Measurements from ENCODE around the gene DNM2. TPM values are rescaled to one million over a fixed set of nuclear protein-coding genes. Genes with fewer than 3 reads are reported as not detected.
A peak's percentile ranks its signal among the peaks of the same experiment; 100 is the strongest.
"Not testable (repeated sequence)": the region's sequence is repeated elsewhere in the genome, so short reads cannot be mapped to it uniquely, and the experiment has no call there.

DNM2 gene
- total RNA-seq, 2 donors from 2014 or later = 403 to 422 TPM

DNA sequence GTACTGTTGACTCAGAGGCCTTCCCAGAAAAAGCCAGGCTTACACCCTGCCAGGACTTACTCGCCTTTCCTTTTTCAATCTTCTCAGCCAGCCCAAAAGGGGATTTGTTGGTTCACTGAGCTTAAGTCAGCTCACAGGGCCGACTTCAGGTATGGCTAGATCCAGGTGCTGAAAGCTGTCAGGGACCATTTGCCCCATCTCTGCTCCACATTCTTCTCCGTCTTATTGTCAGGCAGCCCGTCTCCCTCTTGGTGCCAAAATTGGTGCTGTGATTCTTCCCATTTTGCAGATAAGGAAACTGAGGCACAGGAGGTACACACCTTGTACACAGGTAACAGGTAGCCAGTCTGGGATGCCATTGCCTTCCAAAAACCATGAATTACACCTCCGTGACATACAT is 132.8 kb downstream of the DNM2 start:
- Mint-ChIP-seq H3K4me3 (no peak overlapping the region), H3K4me1 (ENCODE audit: low read depth in 2 of 2) (peaks cover 18 to 21% of the 10 kb centered on the region in 2 donors), H3K27me3 (no peaks in the 10 kb centered on the region), H3K36me3 (no peaks in the 10 kb centered on the region), H3K27ac (no peak overlapping the region), H3K9me3 (no peaks in the 10 kb centered on the region)
- ATAC-seq = no peak
- DNase-seq (ENCODE audit: low spot score) = no peak

DNA sequence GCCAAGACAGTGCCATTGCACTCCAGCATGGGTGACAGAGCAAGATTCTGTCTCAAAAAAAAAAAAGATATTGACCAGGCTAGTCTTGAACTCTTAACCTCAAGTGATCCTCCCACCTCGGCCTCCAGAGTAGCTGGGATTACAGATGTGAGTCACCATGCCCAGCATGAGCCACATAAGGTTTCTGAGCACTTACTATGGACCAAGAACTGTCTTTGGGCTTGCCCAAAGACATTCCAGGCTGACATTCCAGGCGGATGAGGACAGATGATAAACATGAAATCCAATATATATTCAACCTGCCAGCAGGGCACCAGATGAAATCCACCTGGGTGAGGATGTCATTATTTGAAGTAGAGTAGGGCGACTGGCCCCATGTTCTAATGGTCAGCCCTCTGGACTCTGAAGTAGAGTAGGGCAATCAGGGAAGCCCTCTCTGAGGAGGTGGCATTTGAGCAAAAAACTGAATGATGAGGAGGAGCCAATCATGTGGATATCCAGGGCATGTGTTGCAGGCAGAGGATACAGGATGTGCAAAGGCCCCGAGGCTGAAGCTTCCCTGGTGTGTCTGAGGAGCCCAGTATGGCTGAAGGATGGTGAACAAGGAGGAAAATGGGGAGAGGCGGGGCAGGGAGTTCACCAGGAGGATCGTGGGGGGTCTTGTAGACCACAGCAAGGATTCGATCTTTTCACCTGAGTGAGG is 134.4 kb downstream of the DNM2 start:
- Mint-ChIP-seq H3K27ac (peak overlapping the region in 1 of 2 donors; percentile 14), H3K4me3 (no peak overlapping the region), H3K4me1 (ENCODE audit: low read depth in 2 of 2) (peaks cover 6 to 12% of the 10 kb centered on the region in 2 donors), H3K36me3 (no peaks in the 10 kb centered on the region), H3K9me3 (no peaks in the 10 kb centered on the region), H3K27me3 (no peaks in the 10 kb centered on the region)
- no peak for DNase-seq (ENCODE audit: low spot score)
- no peak for ATAC-seq

DNA sequence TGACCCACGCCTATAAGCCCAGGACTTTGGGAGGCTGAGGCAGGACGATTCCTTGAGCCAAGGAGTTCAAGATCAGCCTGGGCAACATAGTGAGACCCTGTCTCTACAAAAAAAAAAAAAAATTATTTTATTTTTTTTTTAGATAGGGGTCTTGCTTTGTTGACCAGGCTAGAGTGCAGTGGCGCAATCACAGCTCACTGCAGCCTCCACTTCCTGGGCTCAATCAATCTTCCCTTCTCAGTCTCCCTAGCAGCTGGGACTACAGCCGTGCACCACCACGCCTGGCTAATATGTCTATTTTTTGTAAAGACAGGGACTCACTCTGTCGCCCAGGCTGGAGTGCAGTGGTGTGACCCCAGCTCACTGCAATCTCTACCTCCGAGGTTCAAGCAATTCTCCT is 135.1 kb downstream of the DNM2 start:
- Mint-ChIP-seq H3K36me3 (no peaks in the 10 kb centered on the region), H3K9me3 (no peaks in the 10 kb centered on the region), H3K27me3 (no peaks in the 10 kb centered on the region), H3K4me3 (no peak overlapping the region), H3K4me1 (ENCODE audit: low read depth in 2 of 2) (peaks cover 5 to 9% of the 10 kb centered on the region in 2 donors), H3K27ac (peak overlapping the region in 1 of 2 donors; percentile 14)
- ATAC-seq (no peak), DNase-seq (ENCODE audit: low spot score) (no peak)

DNA sequence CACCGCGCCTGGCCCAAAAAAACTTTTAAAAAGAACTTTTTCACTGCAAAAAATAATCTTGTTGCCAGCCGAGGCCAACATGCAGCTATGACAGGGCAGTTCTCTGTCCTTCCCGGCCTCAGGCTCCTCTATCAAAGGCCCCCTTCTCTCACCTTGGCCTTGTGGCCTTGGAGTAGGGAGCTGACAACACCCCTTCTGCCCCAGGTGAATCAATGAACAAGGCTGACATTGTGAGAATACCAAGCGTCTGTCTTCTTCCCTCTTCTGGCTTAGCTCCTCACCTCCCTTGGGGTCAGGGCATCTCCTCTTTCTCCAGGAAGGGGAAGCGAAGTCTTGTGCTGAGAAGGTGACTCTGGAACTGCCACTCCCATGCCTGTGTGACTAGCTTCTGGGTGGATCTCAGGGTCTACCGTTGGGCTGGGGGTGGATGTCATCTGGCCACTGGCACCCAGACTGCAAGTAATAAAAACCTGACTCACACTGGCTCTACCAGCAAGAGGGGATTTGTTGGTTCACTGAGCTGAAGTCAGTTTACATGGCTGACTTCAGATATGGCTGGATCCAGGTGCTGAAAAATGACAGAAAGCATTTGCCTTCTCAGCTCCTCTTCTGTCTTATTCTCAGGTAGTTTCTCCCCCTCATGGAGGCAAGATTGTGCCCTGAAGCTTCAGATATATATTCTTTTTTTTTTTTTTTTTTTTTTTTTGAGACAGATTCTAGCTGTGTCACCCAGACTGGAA is 136.6 kb downstream of the DNM2 start:
- no peak overlapping the region for H3K4me3 Mint-ChIP-seq

DNA sequence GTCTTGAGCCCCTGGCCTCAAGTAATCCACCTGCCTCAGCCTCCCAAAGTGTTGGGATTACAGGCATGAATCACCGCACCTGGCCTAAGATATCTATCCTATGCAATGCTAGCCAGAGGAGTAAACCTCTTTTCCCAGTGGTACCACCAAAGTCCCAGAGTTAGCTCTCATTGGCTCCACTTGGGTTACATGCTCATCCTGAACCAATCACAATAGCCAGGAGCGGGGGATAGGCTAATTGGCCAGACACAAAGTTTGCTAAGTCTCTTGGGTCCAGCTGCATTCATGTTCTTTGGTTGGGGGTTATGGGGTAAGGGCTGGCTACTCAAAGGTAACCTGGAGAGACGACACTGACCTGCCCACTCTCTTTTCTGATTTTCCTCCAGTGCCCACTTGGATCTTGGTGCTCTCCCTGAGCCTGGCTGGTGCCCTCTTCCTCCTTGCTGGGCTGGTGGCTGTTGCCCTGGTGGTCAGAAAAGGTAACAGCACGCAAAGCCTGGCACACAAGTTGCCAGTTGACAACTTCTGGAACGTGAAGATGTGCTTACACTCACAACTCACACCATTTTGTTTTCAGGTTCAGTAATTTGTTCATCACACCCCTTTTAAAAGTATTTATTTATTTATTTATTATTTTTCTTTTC is 138.1 kb downstream of the DNM2 start:
- DNase-seq (ENCODE audit: low spot score) = no peak
- no peaks in the 10 kb centered on the region for H3K36me3 Mint-ChIP-seq
- no peak overlapping the region for H3K4me3 Mint-ChIP-seq
- peak in 1 of 2 donors; percentile 41 for ATAC-seq
- no peak overlapping the region for H3K27ac Mint-ChIP-seq
- peaks cover 0 to 7% of the 10 kb centered on the region in 2 donors for H3K4me1 Mint-ChIP-seq (ENCODE audit: low read depth in 2 of 2)
- H3K9me3 Mint-ChIP-seq = no peaks in the 10 kb centered on the region
- no peaks in the 10 kb centered on the region for H3K27me3 Mint-ChIP-seq

More for the DNA sequence above, 136.6 kb downstream of the DNM2 start:
- DNase-seq (ENCODE audit: low spot score) (no peak), ATAC-seq (no peak)
- peaks cover 0 to 7% of the 10 kb centered on the region in 2 donors for H3K4me1 Mint-ChIP-seq (ENCODE audit: low read depth in 2 of 2)
- no peaks in the 10 kb centered on the region for H3K36me3 Mint-ChIP-seq
- no peak overlapping the region for H3K27ac Mint-ChIP-seq
- no peaks in the 10 kb centered on the region for H3K27me3 Mint-ChIP-seq
- no peaks in the 10 kb centered on the region for H3K9me3 Mint-ChIP-seq

DNA sequence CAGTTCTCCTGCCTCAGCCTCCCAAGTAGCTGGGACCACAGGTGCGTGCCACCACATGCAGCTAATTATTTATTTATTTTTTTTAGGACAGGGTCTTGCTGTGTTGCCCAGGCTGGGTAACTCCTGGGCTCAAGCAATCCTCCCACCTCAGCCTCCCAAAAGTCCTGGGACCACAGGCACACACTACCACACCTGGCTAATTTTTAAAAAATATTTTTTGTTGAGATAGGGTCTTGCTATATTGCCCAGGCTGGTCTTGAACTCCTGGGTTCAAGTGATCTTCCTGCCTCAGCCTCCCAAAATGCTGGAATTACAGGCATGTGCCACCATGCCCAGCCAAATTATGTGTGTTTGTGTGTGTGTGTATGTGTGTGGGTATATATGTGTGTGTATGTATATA is 139.0 kb downstream of the DNM2 start:
- H3K27me3 Mint-ChIP-seq; H3K36me3 Mint-ChIP-seq; H3K27ac Mint-ChIP-seq; ATAC-seq; H3K4me1 Mint-ChIP-seq (ENCODE audit: low read depth in 2 of 2); DNase-seq (ENCODE audit: low spot score); H3K9me3 Mint-ChIP-seq; H3K4me3 Mint-ChIP-seq: not testable (repeated sequence)

DNA sequence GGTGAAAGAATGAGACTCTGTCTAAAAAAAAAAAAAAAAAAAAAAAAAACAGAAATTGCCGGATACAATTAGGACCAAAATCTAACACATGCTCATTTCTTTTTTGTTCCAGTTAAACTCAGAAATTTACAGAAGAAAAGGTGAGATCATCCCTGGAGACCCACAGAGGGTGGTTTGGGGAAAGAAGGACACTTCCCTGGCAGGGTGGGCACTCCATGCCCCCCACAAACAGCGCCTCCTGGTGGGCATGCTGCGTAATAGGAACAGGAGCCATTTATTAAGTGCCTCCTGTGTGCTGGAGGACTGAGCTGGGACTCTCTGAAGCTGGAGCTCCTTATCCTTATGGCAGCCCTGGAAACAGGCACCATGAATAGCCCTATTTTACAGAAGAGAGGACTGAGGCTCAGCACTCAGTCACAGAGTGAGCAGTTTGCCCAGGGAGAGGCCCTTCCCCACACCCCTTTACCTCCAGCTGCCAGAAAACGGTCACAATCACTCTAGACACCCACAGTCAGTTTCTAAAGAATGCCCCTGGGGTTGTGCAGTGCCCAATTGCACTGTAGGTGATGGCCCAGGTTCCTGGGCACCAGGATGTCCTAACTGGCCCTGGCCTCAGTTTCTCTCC is 140.4 kb downstream of the DNM2 start:
- no peaks in the 10 kb centered on the region for H3K9me3 Mint-ChIP-seq
- peaks cover 5 to 15% of the 10 kb centered on the region in 2 donors for H3K4me1 Mint-ChIP-seq (ENCODE audit: low read depth in 2 of 2)
- DNase-seq (ENCODE audit: low spot score) (no peak), ATAC-seq (peak; percentile 56 to 69)
- H3K4me3 Mint-ChIP-seq = no peak overlapping the region
- no peak overlapping the region for H3K27ac Mint-ChIP-seq
- H3K36me3 Mint-ChIP-seq = no peaks in the 10 kb centered on the region
- H3K27me3 Mint-ChIP-seq = no peaks in the 10 kb centered on the region

DNA sequence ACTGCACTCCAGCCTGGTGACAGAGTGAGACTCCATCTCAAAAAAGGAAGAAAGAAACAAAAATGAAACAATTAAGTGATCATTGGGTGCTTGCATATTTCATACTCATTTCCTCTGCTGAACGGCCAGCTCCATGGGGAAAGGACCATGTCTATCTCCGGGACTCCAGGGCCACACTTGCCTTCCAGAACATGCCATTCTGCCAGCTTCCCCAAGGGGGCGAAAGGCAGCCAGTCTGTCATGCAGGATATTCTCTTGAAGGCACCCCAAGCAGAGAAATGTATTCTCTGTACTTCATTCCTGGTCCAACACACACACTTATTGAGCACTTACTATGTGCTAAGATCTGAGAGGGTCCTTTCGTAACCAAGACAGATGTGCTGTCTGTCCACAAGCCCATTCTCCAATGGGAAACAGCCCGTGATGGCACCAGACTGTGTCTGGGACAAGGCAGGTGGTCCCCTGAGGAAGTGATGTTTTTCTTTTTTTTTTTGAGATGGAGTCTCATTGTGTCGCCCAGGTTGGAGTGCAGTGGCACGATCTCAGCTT is 143.3 kb downstream of the DNM2 start:
- no peaks in the 10 kb centered on the region for H3K9me3 Mint-ChIP-seq
- no peaks in the 10 kb centered on the region for H3K36me3 Mint-ChIP-seq
- H3K27me3 Mint-ChIP-seq = no peaks in the 10 kb centered on the region
- H3K27ac Mint-ChIP-seq = no peak overlapping the region
- H3K4me1 Mint-ChIP-seq (ENCODE audit: low read depth in 2 of 2) = peaks cover 15 to 24% of the 10 kb centered on the region in 2 donors
- ATAC-seq = no peak
- H3K4me3 Mint-ChIP-seq = no peak overlapping the region
- DNase-seq (ENCODE audit: low spot score) = no peak

DNA sequence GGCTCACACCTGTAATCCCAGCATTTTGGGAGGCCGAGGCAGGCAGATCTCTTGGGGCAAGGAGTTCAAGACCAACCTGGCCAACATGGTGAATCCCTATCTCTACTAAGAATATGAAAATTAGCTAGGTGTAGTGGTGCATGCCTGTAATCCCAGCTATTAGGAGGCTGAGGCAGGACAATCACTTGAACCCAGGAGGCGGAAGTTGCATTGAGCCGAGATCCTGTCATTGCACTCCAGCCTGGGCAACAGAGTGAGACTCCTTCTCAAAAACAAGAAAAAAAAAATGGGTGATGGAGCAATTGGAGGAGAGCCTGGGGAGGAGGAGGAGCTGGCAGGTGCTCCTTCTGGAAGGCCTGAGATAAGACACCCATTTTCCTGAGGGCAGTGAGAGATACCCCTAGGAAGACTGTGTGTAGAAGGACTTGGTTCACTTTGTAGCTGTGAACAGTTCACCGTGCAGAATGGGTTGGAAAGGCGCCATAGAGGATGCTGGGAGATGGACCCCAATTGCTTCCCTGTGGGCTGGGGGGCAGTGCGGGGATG is 144.8 kb downstream of the DNM2 start:
- Mint-ChIP-seq H3K36me3 (no peaks in the 10 kb centered on the region), H3K9me3 (no peaks in the 10 kb centered on the region), H3K4me3 (no peak overlapping the region), H3K27me3 (no peaks in the 10 kb centered on the region), H3K4me1 (ENCODE audit: low read depth in 2 of 2) (peaks cover 15 to 24% of the 10 kb centered on the region in 2 donors), H3K27ac (peak overlapping the region in 1 of 2 donors; percentile 57)
- DNase-seq (ENCODE audit: low spot score) (no peak), ATAC-seq (no peak)

DNA sequence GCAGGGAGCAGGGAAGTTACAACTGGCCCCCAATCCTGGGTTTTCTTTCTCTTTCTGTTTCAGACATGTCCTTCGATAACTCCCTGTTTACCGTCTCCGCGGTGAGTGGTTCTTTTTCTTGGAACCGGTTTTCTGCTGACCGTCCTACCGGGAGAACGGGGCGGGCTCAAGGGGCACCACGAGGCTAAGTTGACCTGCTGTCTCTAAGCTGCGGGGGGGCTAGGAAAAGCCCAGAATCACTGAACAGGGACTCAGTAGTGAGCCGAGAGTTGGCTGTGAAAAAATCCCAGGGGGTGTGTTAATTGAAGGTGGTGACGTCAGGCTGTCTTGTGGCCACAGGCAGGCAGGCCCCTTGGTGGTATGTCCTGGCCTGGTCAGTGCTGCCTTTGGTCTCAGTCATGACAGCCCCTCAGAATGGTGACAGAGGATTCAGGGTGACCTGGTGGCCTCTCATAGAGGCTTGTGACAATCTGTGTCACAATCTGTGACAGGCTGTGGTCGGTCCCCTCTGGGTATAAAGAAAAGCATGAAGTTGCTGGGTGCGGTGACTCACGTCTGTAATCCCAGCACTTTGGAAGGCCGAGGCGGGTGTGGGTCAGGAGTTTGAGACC is 145.3 kb downstream of the DNM2 start:
- ATAC-seq (peak; percentile 26 to 57), DNase-seq (ENCODE audit: low spot score) (no peak)
- Mint-ChIP-seq H3K4me1 (ENCODE audit: low read depth in 2 of 2) (peaks cover 21 to 29% of the 10 kb centered on the region in 2 donors), H3K27ac (peak overlapping the region; percentile 2 to 57), H3K36me3 (no peaks in the 10 kb centered on the region), H3K9me3 (no peaks in the 10 kb centered on the region), H3K27me3 (no peaks in the 10 kb centered on the region), H3K4me3 (no peak overlapping the region)

DNA sequence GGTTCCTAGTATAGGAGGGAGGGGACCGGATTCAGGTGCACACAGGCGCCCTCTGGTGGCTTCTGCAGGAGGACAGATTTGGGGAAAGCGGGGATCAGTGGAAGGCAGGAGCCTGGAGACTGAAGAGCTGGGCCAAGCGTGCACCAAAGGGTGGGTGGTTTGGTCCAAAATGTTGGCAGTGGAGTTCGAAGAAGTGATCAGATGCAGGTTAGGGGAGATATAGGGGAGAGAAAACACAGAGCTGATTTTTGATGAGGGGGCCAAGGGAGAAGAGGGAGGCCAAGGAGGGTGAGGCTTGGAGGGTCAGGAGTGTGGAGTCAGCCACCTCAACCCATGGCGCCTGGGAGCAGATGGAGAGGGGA is 146.6 kb downstream of the DNM2 start:
- Mint-ChIP-seq H3K4me3 (no peak overlapping the region), H3K9me3 (no peaks in the 10 kb centered on the region), H3K27ac (peak overlapping the region; percentile 2 to 57), H3K36me3 (no peaks in the 10 kb centered on the region), H3K27me3 (no peaks in the 10 kb centered on the region), H3K4me1 (ENCODE audit: low read depth in 2 of 2) (peaks cover 22 to 30% of the 10 kb centered on the region in 2 donors)
- ATAC-seq = peak; percentile 77 to 84
- DNase-seq (ENCODE audit: low spot score) = peak; percentile 86

DNA sequence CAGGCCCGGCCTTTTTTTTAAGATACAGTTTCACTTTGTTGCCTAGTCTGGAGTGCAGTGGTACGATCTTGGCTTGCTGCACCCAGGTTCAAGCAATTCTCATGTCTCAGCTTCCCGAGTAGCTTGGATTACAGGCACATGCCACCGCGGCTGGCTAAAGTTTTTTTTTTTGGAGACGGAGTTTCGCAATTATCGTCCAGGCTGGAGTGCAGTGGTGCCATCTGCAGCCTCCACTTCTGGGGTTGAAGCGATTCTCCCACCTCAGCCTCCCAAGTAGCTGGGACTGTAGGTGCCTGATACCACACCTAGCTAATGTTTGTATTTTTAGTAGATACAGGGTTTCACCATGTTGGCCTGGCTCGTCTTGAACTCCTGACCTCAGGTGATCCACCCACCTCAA is 148.6 kb downstream of the DNM2 start:
- Mint-ChIP-seq H3K4me3 (no peak overlapping the region), H3K9me3 (no peaks in the 10 kb centered on the region), H3K4me1 (ENCODE audit: low read depth in 2 of 2) (peaks cover 28 to 32% of the 10 kb centered on the region in 2 donors), H3K36me3 (no peaks in the 10 kb centered on the region), H3K27ac (no peak overlapping the region), H3K27me3 (no peaks in the 10 kb centered on the region)
- no peak for DNase-seq (ENCODE audit: low spot score)
- no peak for ATAC-seq

All from natural killer cell treated with Interleukin-12 subunit alpha and Interleukin-12 subunit beta and Interleukin-15 and Interleukin-18, amount 100 ng/mL, for 72 hours (primary cell).